HG03442 (cell line): ENCODE measurements around the gene STAT3.
"Not testable (repeated sequence)": the region's sequence is repeated elsewhere in the genome, so short reads cannot be mapped to it uniquely, and the experiment has no call there.

Experiments
- ATAC-seq: cut with Tn5 transposase; IDR thresholded peaks from one replicate; pipeline ENCODE4 v1.9.1; 2021; ENCODE audit warnings: mild to moderate bottlenecking, moderate library complexity; ENCODE audit not compliant: unreplicated experiment

STAT3 gene

DNA sequence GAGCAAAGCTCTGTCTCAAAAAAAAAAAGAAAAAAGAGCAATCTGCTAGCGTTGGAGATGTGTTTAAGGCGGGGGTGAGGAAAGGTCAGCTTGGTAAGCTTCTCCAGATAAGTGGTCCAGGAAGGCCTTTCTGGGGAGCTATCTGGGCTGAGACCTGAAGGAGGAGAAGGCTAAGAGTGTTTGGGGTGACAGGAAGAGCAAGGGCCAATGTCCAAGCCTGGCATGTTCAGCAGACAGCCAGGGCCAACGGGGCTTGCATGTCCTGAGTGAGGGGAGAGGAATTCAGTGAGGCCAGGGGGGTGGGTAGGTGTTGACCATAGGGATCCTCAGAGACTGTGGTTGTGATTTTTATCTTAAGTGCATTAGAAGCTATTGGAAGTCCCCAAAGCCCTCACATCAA is 84.5 kb downstream of the STAT3 start:
- no peak for ATAC-seq

DNA sequence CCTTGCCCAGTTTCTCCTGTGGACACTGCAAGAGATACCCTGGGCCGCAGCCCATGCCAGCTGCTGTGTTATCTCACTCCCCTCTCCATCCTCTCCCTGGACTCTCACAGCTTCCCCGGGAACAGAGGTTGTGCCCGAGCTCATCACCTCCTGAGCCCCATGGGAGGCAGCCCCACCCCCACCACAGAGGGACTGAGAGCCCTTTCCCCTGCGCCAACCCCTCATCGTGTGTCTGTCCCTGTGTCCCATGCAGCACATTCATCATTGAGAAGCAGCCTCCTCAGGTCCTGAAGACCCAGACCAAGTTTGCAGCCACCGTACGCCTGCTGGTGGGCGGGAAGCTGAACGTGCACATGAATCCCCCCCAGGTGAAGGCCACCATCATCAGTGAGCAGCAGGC is 87.2 kb downstream of the STAT3 start:
- no peak for ATAC-seq

DNA sequence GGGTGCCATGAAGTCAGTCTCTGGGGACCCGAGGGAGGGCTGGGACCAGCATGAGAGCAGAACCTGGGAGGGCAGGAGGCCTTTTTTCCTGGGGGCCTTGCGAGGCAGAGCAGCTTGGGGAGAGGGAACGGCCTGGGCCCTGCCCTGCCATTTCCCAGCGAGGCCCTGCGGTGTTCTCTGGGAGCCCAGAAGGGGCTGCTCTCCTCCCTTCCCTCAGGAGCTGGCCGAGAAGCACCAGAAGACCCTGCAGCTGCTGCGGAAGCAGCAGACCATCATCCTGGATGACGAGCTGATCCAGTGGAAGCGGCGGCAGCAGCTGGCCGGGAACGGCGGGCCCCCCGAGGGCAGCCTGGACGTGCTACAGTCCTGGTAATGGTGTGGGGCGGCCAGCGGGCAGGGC is 88.3 kb downstream of the STAT3 start:
- not testable (repeated sequence) for ATAC-seq

DNA sequence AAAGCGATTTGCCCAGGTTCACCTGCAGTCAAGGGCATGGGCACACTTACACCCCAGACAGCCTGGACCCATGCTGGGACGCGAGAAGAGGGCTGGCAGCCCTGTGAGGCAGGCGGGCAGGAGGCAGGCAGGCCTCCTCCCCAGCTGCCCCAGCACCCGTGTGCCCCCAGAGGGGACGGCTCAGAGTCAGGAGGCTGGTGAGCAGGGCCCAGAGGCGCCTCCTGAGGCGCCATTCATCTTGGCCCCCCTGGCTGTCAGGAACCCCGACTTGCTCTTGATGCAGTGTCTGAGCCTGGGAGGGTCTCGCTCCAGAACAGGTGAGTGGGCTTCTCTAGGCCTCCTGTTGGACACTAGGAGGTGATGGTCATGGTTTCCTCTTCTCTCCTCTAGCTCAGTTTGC is 88.9 kb downstream of the STAT3 start:
- ATAC-seq, result not testable (repeated sequence)

DNA sequence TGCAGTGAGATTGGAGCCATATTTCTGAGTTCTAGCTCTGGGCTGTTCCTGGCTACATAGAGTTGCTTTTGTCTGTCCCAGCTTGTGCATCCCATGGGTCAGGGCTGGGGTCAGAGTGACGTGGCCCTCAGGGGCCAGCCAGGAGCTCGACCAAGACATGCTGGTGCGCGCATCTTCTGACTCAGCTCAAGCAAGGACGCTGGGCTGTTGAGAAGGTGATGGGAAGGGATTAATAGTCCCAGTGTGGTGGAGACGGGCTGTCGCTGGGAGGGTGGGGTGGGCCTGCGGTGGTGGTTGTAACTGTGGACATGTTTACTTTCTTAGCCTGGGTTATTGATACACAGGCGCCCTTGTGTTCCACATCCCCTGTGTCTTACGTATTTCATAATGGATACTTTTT is 90.5 kb downstream of the STAT3 start:
- ATAC-seq, result not testable (repeated sequence)

DNA sequence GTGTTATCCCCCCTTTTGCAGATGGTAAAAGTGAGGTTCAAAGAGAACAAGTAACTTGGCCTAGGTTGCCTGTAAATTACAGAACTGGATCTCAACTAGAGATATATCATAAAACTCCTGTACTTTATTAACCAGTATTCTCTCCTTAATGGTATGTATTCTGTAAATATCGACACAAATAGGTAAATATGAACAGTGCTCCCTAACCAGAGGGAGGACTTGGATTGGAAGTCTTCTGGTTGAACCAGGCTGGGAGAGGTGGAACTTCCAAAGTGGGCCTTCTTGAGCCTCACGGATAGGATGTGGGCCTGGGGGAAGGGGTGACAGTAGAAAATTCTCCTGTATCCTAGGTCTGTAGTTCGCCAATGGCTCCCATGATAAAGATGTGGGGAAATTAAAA is 92.2 kb downstream of the STAT3 start:
- no peak for ATAC-seq

DNA sequence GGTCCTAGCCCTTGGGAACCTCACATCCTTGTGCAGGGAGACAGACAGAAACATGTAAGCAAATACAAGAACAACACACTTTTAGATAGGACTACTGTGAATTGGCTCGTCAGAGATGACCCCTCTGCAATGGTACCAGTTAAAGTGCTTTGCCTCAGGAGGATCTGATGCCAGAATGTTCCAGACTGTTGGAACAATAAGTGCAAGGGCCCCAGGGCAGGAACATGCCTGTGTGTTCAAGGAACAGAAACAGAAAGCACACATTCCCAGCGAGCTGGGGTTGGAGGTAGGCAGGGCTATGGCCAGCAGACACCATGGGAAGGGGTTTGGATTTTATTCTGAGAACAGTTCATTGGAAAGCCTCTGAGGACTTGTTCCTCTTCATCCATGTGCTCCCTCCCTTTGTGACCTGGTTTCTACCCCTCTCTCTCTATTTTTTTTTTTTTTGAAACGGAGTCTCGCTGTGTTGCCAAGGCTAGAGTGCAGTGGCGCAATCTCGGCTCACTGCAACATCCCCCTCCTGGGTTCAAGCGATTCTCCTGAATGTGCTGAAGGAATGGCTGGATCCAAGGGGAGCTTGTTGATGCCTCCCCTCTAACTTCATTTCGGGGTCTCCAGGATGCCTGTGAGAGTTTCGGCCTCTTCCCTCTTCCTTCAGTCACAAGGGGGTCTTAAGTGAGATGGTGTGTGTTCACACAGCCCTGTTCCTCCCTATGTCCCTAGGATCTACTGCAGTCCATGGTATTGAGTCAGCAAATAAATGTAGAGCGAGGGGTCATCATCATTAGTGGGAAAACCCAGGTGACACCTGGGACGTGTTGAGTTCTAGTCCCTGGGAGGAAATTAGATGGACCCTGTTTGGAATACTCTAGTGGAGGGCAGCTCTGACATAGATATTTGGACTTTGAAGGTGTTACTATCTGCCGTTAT is 93.5 kb downstream of the STAT3 start:
- no peak for ATAC-seq

DNA sequence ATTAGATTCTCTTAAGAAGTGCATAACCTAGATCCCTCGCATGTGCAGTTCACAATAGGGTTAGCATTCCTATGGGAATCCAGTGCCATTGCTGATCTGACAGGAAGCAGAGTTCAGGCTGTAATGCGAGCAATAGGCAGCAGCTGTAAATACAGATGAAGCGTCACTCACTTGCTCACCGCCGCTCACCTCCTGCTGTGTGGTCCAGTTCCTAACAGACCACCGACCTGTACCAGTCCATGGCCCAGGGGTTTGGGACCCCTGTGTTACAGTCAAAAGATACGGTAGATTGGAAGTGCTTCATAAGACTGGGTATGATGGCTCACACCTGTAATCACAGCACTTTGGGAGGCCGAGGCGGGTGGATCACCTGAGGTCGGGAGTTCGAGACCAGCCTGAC is 97.1 kb downstream of the STAT3 start:
- ATAC-seq, result no peak

DNA sequence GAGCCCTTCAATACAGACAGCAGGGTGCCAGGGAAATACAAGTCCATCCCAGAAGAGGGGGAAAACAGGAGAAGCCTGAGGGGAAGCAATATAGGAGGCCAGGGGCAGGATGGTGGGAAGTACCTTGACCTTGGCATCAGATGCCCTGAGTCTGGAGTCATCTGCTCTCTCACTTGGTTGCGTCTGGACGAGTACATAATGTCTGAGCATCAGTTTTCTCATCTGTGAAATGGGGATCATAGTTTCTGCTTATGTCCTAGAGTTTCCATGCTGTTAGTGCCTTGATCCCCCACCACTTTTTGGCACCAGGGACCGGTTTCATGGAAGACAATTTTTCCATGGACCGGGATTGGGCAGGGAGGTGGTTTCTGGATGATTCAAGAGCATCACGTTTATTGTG is 97.7 kb downstream of the STAT3 start:
- no peak for ATAC-seq

DNA sequence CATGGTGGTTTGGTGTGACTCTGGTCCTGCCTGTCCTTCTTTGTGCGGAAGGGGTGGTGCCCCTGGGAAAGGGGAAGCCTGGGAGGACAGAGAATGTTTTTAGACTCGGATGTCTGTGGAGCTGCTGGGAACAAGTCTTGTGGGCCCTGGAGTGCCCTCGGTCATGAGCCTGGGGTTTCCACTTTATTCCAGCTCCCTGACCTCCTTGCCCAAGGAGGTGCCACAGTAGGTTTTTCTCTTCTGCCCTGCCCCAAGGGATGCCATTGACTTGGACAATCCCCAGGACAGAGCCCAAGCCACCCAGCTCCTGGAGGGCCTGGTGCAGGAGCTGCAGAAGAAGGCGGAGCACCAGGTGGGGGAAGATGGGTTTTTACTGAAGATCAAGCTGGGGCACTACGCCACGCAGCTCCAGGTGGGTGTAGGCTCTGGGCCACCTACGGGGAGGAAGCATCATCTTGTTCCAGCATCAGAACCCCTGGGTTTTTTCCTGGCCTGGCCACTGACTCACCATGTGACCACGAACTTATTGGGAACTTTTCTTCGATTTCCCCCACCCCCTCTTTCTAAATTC is 98.5 kb downstream of the STAT3 start:
- ATAC-seq, result no peak

DNA sequence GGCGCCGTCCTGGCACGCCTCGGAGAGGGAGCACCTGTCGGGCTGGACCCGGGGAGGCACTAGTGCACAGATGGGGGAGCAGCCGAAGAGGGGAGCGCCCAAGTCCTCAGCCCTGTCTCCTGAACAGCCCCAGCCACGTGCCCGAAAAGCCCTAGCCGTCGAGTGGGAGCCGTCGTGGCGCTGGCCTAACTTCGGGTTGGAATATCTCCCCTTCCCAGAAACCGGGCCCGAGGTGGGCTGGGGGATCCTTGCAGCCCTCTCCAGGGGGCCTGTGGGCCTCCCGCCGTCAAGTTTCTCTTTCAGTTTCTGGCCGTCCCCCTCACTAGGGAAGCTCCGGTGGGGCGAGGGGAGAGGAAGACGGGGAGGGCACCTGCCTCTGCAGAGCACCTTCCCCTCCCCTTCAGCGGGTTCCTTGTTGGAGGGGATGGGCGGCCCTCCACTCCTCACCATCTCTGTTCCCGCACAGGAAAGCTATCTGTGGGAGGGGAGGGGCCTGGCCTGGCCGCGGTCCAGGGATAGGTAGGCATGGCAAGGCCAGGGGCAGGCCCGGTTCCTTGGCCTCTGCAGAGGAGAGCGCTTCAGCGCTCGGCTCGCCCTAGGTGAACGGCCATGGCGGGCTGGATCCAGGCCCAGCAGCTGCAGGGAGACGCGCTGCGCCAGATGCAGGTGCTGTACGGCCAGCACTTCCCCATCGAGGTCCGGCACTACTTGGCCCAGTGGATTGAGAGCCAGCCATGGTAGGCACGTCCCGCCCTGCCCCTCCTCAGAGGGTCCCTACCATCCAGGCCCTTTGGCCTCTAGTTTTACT is 99.2 kb downstream of the STAT3 start:
- ATAC-seq, result no peak

DNA sequence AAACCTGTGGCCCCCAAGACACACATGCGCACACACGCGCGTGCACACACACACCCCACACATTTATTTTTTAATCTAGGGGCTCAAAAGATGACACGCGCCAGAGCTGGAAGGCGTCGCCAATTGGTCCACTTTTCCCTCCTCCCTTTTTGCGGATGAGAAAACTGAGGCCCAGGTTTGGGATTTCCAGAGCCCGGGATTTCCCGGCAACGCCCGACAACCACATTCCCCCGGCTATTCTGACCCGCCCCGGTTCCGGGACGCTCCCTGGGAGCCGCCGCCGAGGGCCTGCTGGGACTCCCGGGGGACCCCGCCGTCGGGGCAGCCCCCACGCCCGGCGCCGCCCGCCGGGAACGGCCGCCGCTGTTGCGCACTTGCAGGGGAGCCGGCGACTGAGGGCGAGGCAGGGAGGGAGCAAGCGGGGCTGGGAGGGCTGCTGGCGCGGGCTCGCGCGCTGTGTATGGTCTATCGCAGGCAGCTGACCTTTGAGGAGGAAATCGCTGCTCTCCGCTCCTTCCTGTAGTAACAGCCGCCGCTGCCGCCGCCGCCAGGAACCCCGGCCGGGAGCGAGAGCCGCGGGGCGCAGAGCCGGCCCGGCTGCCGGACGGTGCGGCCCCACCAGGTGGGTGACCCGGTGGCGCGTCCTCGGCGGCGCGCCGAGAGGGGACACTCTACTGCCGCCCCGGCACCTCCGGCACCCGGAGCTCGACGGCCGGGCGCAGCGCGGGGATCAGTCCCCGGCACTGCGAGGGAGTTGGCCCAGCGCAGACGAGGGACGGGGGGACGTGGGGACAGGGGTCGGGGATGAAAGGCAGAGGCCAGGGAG is 100.1 kb downstream of the STAT3 start, which contains the start of gene STAT5A:
Gene STAT5A, plus strand, starts transcription at position 522 of the 826 bp plus-strand sequence. CDS start 914 bp downstream, outside the sequence.
- ATAC-seq, result no peak

DNA sequence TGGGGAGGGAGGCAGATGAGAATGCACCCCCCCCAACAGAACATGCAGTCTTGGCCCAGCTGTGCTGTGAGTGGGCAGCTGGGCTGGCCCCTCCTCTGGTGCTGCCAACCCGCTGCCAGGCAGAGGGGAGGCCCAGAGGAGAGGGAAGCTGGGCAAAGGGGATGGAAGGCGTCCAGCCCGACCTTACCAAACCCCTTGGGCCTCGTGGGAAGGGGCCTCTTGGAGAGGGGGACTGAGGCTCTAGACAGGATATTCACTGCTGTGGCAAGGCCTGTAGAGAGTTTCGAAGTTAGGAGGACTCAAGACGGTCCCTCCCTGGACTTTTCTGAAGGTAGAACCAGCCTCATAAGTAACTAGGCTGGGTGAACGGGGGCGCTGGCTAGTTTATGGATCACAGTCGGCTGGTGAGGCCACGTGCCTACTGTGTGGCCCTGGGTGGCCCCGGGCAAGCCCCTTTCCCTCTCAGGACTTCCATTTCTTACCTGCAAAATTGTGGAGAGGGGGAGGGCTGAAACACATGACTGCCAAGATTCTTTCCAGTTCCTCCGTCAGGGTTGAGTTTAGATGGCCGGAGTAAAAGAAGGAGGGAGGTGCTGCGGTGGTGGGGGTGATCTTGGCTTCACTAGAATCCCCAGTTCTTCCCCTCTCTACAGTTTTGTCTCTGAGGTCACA is 100.8 kb downstream of the STAT3 start:
- no peak for ATAC-seq

DNA sequence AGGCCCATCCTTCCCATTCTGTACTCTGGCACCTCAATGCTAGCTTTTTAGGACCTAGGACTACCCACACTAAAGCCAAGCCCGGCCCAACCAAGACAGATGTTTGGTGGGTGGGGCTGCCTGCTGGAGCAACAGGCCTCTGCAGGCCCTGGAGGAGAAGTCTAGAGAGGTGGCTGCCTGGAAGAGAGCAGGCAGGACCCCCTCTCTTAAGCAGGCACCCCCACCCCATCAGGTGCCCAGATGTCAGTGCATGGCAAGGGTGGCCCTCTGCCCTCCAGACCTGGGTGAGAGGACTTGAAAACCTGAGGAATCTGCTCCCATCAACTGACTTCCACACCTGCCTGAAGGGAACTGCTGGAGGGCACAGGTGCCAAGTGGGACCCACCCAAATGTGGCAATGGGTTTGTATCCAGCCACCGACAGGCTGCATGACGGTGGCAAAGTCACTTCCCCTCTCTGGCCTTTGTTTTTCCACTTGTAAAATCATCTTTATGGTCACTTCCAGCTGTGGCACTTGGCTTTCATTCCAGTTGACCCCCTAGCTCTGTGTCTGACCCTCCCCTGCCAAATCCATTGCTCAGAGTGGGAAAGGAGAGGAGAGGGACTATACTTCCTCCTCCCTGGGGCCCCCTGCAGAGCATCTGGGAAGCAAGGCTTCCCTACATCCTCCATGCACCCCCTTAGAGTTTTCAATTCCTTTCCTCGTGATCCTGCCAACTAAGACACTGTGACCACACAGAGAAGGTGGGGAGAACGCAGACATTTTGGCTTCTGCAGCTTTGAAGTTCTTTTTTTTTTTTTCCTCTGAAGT is 101.6 kb downstream of the STAT3 start:
- no peak for ATAC-seq

DNA sequence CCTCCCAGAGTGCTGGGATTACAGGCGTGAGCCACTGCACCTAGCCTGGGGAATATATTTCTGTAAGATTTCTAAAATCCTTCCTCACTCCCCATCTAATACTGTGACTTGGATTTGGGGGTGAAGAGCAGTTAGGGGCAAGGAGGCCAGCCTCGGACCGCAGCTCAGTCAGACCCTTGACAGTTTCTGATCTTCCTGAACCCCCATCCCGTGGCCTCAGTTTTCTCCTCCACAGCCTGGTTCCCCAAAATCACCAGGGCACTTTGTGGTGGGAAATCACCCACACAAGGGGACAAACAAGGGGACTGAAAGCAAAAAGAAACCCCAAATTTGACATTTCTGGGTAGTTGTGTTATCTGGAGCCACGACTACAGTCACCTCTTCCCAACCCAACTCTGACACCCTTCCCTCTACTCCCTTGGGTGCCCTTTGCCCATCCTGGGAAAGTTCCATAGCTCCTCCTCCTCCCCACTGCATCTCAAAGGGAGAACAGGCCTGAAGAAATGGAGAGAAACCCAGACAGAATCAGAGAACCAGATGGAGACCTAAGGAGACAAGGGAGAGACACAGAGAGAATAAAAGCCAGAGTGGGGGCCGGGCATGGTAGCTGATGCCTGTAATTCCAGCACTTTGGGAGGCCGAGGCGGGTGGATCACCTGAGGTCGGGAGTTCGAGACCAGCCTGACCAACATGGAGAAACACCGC is 102.7 kb downstream of the STAT3 start:
- ATAC-seq, result no peak

DNA sequence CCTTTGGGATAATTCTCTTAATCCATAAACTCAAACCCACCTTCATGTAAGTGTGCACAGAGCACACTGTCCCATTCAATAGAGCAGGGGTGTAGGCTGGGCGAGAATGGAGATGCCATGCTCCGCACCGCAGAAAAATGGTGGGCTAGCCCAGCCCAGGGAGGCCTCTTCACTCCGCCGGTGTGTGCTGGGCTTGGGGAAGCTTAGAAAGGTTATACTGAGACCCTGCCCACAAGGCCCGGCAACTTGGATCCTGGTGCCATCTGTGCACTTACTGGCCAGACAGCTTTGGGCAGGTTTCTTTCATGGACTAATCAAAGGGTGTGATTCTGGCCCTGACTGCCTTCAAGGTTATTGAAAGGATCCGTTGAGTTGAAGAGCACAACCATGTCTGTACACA is 103.7 kb downstream of the STAT3 start:
- ATAC-seq, result no peak

DNA sequence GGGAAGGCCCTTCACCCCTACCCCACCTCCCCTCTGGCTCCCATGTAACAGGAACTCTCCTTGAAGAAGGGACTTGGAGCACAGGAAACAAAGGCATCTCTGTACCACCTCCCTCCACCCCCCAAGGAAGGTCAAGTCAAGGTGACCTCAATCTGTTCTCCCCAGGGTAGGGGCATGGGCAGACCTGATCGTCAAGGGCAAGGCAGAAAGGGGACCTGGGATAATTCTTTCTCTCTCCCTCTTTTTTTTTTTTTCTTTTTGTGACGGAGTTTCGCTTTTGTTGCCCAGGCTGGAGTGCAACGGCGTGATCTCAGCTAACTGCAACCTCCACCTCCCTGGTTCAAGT is 104.2 kb downstream of the STAT3 start:
- ATAC-seq, result no peak

DNA sequence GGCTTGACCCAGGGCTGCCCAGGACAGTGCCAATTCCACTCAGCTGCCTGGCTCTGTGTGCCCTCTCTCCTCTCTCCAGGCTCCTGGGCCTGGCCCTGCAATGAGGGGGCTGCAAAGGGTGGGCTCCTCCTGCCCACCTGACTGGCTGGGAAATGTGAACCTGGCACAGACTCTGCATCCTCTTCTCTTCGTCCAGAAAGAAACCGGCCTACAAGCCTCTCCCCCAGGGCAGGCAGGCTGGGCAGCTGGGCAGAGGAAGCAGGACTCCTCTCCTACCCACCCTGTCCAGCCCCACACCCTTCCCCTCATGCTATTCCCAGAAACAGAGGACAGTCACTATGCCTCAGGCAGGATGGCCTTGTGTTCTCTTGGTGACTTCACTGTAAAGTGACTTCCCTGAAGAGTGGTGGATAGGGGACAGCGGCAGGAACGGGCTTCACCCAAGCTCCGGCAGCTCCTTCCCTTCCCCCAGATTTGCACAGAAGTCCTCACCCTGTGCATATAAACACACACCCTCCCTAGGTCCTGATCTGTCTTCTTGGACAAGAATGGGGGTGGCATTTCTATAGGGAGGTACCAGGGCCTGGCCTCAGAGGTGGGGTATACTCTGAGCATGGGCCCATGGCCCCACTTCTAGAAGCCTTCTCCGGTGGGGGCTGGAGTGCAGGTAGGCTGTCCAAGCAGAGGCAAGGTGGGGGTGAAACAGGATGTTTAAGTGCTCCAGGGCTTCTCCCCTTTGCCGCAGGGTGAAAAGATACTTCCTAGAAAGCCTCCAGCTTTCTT is 104.8 kb downstream of the STAT3 start:
- ATAC-seq, result no peak
